ENCODE measurements around the gene SLC27A1.
A peak's percentile ranks its signal among the peaks of the same experiment; 100 is the strongest.
"Not testable (repeated sequence)": the region's sequence is repeated elsewhere in the genome, so short reads cannot be mapped to it uniquely, and the experiment has no call there.

SLC27A1 gene

GRCh38 chr19:17487284-17488121 is 17.2 kb downstream of the SLC27A1 start:
- no peak for DNase-seq

GRCh38 chr19:17488593-17489391 is 18.5 kb downstream of the SLC27A1 start:
- DNase-seq: no peak

GRCh38 chr19:17489392-17490030 is 19.2 kb downstream of the SLC27A1 start:
- no peak for DNase-seq

GRCh38 chr19:17490411-17490810 is 20.1 kb downstream of the SLC27A1 start:
- DNase-seq: no peak

- DNase-seq: no peak
Observed at GRCh38 chr19:17491287-17491686, 21.0 kb downstream of the SLC27A1 start.

- DNase-seq: no peak
Observed at GRCh38 chr19:17495639-17496296, 25.4 kb downstream of the SLC27A1 start.

GRCh38 chr19:17496337-17496997 is 26.1 kb downstream of the SLC27A1 start:
- peak; percentile 49 to 79 for DNase-seq

- no peak for DNase-seq
Observed at GRCh38 chr19:17497149-17497798, 26.9 kb downstream of the SLC27A1 start.

- DNase-seq: not testable (repeated sequence)
Observed at GRCh38 chr19:17499025-17499424, 28.7 kb downstream of the SLC27A1 start.

GRCh38 chr19:17499648-17500446 is 29.5 kb downstream of the SLC27A1 start:
- DNase-seq: peak in 1 of 2 donors; percentile 57

GRCh38 chr19:17500447-17501198 is 30.3 kb downstream of the SLC27A1 start:
- DNase-seq: no peak

- no peak for DNase-seq
Observed at GRCh38 chr19:17503240-17503639, 32.9 kb downstream of the SLC27A1 start.

GRCh38 chr19:17504030-17504429 is 33.7 kb downstream of the SLC27A1 start:
- DNase-seq: no peak

GRCh38 chr19:17504456-17504855 is 34.1 kb downstream of the SLC27A1 start:
- no peak for DNase-seq

- no peak for DNase-seq
Observed at GRCh38 chr19:17505223-17505622, 34.9 kb downstream of the SLC27A1 start.

GRCh38 chr19:17506745-17507144 is 36.4 kb downstream of the SLC27A1 start:
- DNase-seq: no peak

GRCh38 chr19:17508558-17508933 is 38.2 kb downstream of the SLC27A1 start:
- DNase-seq: not testable (repeated sequence)

- DNase-seq: no peak
Observed at GRCh38 chr19:17510220-17510993, 40.1 kb downstream of the SLC27A1 start.
